NCI-H526 treated with DMSO at 0.1 percent for 48 hours (cell line): Measurements from ENCODE around the gene ARL5C.

Experiments used
- DNase-seq: peaks from one replicate; lab custom pipeline; 2025; lab: John Stamatoyannopoulos, UW

ARL5C gene

DNA sequence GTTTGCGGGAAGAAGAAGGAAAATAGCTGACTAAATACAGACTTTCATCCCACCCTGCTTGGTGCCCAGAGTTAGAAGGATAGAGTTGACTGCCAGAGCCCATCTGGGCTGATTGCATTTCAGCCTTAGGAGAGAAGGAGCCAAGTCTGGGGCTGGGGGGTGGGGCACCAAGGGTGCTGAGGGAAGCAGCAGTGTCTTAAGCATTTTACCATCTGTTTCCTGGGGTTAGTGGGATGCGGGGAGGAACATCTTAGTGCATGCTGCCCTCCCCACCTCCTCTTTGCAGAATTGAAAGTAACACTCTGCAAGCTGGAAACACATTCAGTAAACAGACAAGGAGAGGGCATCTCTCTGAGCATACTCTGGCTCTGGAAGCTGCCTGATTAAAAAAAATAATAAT is 1.5 kb upstream of the ARL5C start:
- no peak for DNase-seq

DNA sequence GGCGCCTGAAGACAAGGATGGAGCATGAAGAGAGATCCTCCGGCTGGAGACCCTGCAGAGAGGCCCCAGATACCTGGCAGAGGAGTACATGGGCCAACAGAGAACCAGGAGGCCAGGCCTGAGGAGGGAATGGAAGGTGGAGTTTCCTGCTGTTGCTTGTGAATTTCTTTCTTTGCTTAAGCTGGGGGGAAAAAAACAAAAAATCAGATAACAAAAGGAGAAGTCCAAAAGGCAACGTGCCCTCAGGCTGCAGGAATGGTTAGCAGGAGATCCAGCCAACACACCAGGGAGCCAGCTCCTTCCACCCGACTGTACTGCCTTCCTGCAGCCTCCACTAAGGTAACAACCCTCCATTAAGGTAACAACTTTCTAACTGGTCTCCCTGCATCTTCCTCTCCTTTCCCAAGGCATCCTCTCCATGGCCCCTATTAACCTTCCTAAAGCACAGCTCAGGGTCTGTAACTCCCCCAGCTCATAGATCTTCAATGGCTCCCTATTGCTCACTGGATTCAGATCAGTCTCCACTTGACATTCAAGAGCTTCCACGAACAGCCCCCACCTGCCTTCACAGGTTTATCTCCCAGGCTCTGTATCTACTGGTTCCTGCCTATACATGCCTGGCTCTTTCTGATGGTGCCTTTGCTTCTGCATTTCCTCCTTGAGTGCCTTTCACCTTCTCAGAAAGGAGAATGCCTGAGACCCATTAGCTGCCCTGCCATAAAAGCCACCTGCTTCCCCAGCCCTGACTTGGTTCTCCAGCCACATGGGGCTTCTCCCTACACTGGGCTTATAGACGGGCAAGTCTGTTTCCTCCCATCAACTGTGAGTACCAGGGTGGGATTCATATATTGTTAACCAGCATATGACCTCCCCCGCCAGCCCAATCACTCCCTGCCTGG is 725 bp upstream of the ARL5C start:
- no peak for DNase-seq

DNA sequence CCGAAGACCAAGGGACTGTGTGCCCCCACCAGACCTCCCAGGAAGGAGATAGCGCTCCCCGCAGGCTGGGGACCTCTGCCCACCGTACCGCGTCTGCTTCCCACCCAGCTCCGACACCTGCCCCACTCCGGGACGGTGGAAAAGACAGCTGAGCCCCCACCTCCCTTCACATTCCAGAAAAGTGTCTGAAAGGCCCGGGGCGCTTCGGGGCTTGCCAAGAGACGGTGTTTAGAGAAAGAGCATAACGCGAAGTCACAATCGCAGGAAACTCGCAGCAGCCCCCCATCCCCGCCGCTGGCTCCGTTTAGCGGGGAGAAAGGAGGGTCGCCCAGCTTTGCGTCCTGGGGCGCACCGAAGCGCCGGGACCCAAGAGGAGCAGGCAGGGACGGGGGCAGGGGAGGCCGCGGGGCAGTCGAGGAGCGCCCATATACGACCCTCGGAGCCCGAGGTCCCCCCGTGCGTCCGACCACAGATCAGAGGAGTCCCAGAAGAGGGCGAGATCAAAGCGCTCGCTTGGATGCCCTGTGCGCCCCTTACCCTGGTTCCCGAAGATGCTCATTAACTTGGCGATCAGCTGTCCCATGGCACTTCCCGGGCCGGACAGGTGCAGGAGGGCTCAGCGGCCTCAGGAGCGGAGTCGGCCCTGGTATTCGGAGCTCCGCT is 652 bp downstream of the ARL5C start:
- no peak for DNase-seq

DNA sequence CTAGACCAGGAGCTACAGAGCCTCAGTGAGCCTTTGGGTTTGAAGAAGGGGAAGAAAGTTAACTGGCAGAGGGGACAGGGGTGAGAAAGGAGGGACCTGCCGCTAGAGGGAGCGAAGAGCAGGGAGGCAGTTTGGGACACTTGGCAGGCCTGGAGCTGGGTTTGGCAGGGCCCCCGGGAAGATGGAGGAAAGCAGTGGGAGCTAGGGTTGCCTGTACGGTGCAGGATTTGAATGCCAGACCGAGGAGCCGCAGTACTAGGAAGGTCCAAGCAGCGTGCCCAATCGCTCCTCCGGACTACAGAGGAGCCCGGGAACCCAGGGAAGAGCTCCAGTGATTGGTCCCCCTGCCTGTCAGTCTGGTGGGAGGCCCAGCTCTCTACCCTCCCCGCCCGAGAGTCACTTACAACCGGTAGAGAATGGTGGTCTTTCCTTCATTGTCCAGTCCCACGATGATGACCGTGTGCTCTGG is 1.3 kb downstream of the ARL5C start:
- DNase-seq: peak; percentile 13

DNA sequence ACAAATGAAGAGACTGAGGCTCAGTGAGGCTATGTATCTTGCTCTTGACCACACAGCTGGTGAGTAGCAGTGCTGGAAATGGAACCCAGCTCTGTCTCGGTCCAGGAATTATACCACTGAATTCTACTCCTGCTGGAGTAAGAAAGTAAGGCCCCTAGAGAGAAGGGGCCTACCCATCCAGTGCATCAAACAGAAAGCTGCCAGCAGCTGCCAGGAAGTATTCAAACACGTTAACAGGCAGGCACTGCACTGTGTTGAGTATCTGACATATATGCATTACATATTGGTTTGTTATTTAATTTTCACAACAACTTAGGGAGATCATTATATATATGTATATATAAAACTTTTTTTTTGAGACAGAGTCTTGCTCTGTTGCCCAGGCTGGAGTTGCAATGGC is 4.0 kb downstream of the ARL5C start:
- DNase-seq: no peak

DNA sequence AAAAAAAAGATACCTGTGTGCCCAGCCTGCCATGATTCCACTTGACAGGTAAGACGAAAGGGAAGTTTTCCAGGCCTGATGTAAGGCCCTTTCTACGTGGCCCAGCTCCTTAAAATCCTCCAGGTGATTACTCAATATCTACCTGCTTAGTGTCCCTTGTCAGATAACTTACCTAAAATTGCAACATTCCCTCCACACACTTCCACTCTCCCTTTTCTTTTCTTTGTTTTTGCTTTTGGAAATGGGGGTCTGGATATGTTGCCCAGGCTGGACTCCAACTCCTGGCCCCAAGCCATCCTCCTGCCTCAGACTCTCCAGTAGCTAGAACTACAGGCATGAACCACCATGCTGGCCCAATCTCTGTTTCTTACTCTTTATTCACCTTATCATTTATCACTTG is 7.3 kb downstream of the ARL5C start:
- no peak for DNase-seq

DNA sequence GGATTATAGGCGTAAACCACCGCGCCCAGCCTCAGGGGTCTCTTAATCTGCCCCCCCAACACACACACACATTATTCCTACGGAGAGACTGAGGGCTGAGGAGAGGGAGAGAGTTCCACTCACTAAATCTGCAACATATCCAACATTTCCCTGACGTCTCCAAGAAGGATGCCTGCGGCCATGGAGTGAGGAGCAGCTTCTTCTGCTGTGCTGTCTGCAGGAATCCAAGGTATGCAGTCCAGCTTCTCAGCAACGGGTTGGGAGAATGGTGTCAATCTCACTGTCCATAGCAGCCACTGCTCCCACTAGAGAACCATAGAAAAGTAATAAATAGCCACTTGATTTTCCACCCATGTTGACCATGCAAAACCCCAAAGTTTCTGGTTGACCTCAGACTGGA is 9.5 kb downstream of the ARL5C start:
- DNase-seq: no peak

DNA sequence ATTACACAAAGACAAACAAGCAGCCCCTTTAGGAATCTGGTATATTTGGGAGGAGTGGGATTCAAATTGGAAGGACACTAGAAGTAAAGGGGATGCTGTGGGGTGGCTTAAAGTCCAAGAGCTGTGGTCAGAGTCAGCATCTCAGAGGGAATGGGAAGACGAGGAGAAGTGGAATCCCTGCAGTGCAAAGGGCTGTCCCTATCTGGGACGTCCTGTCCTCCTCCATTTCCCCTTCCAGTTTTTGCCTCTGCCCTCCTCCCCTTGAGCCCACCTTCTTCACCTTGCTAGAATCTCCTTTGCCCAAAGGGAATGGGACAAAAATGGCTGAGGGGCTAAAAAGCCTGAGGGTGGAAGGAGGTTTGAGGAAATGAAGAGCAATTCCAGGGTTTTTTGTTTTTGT is 10.3 kb downstream of the ARL5C start:
- no peak for DNase-seq

DNA sequence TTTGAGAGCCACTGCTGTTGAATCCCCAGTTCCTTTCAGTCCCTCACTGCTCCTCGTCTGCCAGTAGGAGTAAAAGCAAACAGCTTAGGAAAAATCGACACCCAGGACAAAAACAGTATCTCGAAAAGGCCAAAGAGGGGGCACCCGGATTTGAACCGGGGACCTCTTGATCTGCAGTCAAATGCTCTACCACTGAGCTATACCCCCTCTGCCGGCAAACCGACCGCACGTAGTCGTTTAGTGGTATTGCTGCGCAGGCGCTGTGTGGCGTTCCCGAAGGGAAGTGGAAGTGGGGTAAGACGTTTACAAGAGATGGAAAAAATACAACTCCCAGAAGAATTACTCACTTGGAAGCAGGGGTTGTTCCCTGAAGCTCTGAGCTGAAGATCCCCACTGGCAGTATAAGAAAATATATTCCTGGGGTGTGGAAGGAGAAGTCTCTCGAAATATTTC is 12.3 kb downstream of the ARL5C start:
- DNase-seq: peak; percentile 68

DNA sequence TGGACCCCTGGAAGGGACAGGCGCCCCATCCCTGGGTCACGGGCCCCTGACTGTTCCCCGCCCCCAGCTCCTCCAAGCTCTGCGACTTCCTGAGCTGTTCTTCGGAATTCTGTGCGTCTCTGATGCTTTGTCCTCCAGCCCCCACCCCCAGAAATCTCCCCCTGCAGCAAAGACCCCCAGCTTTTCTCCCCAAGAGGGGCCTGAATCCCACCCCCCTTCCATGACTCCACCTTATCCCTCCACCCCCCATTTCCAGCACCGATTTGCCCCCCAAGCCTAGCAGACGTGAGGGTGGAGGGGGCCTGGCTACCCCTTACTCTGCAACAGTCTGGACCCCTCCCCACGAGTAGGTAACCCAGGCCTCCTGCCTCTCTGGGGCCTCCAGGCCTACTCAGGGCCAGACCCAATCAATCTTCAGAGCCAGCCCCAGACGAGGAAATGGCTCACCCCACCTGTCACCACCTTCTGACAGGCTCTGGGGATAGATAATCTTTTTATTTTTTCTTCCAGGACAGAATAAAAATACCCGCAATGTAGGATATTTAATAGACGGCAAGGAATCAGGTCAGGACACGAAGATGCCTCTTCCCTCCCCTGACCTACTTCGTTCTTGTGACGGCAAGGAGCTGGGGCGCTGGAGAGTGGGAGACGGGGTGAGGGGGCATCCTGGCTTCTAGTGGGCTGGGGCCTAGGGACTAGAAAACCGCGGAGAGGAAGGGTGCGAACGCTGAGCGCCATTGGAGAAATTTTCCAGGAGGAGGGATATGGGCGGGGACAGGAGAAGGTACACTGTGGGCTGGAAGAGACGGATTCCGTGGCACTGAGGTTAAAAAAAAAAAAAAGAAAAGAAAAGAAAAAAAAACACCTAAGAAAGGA is 13.8 kb downstream of the ARL5C start:
- DNase-seq: peak; percentile 48

DNA sequence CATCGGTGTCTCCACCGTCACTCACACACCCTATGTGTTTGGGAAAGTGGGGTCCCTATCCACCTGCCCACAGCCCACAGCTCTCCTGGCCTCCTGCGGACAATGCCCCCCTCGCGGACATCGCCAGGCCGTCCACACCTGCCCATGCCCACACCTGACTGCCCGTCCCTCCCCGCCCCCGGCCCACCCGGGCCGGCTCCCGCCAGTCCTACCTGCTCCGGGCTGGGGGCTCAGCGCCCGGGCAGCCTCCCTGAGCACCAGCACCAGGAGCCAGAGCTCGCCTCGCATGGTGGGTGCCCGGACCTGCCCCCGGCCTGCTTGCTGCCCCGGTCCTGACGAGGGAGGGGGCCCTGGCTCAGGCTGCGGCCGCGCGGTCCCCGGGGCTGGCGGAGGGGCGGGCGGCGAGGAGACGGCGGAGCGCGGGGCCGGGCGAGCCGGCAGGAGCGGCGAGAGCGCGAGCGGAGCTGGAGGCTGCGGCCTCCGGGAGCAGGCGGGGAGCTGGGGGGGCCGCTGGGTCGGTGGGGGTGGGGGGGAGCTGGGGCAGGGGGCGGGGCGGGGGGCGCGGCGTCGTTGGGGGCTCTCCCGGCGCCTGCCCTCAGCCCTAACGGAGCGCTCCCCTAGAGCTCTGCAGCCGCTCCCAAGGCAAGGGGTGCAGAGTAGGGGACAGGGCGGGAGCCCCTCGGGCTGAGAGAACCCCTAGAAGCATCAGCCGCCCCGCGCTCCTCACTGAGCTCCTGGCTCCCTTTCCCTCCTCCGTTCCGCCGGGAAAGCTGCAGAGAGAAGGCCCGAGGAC is 14.6 kb downstream of the ARL5C start, which contains the start of gene PLXDC1:
TSS of gene PLXDC1 (minus strand) at position 488 of the 793 bp plus-strand sequence. CDS start at position 288, 200 bp downstream.
- DNase-seq: no peak

DNA sequence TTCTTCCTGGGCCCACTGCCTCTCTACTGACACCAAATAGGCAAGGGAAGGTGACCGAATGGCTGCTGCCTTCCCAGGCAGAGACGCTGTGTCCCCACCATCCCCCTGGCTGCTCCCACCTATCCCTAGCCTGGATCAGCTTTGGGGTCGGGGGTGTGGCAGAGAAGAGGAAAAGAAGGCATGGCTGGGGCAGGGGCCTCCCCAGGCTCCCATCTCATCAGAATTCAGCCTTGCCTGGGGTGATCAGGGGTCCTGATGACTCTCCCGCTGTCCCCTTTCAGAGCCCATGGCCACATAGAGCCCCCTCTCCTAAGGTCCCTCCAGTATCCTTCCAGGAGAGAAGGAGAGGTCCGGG is 15.2 kb downstream of the ARL5C start:
- DNase-seq: no peak

DNA sequence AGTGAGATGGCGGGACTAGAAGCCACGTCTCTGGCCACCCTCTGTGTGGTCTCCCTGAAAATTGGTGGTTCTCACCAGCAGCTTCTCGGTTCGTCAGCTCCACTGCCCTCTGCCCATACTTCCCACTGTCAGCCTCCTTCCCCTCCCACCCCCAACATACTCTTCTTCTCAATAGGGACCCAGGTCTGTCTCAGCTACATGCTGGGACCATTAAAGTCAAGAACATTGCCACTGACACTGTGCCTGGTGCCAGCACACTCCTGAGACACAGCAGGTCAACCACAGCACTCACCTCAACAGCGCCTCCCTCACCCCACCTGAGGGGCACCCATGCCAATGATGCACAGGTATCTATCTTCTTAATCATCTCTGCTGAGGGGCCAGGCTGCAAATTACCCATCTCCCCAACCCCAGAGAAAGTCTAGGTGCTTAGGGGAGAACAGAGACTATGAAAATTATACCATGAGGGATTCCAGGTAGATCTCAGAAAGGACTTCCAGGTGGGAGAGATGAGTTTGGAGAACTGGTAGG is 15.8 kb downstream of the ARL5C start:
- DNase-seq: no peak

DNA sequence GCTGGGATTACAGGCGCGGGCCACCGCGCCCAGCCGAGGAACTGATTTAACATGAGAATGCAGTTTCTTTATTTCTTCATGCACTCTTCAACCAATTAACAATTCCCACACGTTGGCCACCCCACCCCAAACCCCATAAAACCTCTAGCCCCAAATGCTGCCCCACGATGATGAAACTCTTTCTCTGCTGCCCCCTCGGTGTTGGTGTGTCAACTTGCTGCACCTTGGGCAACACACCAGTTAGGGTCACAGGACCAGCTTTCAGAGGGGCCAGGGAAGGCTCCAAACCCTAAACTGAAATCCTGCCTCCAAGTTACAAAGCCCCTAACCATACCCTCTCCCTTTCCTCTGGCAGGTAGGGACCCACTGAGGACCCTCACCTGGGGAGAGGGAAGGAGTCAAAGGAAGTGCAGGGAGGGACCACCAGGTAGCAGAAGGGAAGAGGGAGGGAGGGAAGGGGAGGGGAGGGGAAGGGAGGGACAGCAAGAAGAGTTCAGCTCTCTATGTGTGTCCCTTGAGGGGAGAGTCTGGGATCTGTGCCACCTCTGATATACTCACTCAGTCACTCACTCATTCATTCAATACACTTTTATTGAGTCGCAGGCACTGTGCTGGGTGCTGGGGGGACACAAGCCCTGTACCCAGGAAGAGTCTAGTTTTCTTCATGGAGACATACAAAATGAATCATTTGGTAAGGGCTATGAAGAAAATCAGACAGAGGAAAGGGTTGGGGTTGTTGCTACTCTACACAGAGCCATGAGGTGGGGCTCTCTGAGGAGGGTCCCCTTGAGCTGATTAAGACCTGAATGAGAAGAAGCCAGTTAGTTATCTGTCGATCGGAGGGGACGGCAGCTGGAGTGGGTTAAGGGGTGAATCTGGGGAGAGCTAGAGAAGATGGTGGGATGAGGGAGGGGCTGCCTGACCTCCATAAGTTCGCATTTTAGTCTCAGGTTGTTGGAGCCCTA is 18.5 kb downstream of the ARL5C start:
- DNase-seq: no peak

DNA sequence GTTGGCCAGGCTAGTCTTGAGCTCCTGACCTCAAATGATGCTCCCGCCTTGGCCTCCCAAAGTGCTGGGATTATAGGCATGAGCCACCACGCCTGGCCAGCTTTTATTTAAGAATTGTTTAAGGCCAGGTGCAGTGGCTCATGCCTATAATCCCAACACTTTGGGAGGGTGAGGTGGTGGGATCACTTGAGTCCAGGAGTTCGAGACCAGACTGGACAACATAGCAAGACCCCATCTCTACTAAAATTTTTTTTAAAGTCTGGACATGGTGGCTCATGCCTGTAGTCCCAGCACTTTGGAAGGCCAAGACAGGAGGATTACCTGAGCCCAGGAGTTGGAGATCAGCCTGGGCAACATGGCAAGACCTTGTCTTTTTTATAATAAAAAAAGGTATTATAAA is 19.7 kb downstream of the ARL5C start:
- no peak for DNase-seq

DNA sequence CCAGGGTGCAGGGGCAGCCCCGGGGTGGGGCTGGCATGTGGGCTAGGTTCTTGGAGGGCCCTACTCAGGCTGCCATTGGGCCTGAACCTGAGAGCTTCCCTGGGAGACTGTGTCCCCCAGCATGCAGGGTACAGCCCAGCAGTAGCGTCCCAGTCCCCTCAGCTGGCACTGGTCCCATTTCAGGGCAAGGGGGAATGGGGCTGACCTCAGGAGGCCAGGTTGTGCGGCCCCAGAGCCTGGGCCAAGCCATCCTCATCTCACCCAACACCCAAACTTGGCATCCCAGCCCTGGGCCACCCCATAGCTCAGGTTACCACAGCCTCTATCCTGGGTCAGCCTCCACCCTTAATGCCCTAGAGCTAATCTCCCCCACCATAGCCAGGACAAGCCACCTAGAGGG is 20.8 kb downstream of the ARL5C start:
- no peak for DNase-seq

DNA sequence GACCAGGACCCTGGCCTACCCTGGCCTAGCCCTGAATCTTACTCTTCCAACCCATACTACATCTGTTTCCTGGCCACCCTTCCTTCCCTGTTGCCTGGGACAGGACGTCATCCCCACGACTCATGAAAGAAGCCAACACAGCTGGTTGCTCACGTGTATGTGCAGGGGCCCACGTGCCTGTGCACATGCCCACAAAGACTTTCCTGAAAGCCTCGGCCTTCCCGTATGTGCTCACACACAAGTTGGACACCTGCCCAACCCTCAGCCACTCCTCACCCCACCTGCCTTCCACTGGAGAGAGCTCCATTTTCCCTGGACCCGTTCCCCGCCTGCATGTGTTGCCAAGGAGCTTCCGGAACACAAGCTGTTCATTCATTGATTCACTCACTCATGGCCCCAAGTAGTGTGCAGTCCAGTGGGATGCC is 21.5 kb downstream of the ARL5C start:
- DNase-seq: no peak

DNA sequence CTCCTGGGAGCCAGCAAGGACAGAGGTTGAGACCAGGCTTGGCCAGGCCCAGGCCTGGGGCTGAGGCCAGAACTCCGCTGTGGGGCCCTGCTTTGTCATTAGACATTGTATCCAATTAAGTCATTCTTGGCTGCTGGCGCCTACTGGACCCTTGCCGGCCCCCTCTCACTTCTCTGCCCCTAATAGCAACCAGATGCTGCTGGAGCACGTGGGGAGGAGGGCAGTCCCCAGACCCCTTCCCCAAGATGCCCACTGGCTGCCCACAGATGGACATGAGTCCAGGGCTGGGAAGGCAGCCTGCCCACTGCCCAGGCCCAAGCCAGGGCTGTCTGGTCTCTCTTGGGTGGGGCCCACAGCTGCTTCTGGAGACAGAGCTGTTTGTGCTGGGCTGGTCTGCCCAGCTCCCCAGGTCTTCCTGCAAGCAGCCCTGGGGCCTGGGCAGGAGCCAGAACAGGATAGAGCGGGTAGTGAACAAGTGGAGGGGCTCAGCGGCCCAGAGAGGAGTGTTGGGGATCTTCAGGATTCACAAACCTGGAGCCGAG is 22.3 kb downstream of the ARL5C start:
- DNase-seq: no peak

DNA sequence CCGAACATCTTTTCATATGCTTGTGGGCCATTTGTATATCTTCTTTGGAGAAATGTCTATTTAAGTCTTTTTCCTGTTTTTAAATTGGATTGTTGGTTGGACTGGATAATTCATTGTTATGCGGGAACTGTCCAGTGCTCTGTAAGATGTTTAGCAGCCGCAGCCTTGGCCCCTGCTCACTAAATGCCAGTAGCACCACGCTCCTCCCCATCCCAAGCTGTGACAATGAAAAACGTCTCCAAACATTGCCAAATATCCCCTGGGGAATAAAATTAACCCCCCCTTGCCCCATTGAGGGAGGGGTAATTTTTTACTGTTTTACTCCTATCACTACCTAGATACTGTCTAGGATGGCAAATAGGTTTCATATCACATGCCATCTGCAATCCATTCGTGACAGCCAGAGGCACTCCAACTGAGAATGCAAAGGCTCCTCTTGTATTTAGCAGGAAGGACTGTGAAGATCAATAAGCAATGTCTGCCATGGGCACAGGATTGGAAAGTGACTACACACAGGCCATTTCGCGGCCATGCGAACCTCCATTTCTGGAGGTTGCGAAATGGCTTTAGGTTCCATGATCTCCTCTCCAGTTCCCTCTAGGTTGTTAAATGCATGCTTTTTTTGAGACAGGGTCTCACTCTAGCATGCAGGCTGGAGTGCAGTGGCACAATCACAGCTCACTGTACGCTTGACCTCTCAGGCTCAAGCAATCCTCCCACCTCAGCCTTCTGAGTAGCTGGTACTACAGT is 23.9 kb downstream of the ARL5C start:
- DNase-seq: no peak
